Metanephros (tissue), 2 donors: ENCODE results near the gene ABCC4. TPM values are rescaled to one million over a fixed set of nuclear protein-coding genes. Genes with fewer than 3 reads are reported as not detected.

Experiments used
- small RNA-seq: library from RNA; depleted of rRNA; stranded (forward); fragments of <200 nt; gene quantifications from one replicate; pipeline ENCODE3, GENCODE V24; 2014; ENCODE audit warnings: low replicate concordance
- total RNA-seq: library from RNA; depleted of rRNA; stranded (reverse); fragments of >200 nt; gene quantifications from one replicate; pipeline ENCODE4 v1.2.3, GENCODE V29; 2014

ABCC4 gene
- 23.2 TPM for total RNA-seq

GRCh38 chr13:95301183-95301967 is at the start of gene ABCC4:
Gene ABCC4 (minus strand): TSS chr13:95301451. CDS start chr13:95301314, 137 bp downstream.

Small RNA genes within 50 kb of the gene (small RNA-seq; reads per million reads assigned to genes)
- gene RNU6-62P (not detected), gene RNY3P8 (not detected), gene RNY4P27 (11.8 reads per million, percentile 95 among the genes with 10 or more reads in this experiment)
